GM19238 (cell line): ENCODE data around the gene ZNF618.

Experiments used
- DNase-seq: peaks from one replicate; pipeline ENCODE4 v3.0.0; 2011; ENCODE audit warnings: low spot score; ENCODE audit not compliant: insufficient read length

Gene ZNF618

GRCh38 chr9:113957351-113957750 lies 81.2 kb downstream of the ZNF618 start:
- DNase-seq = no peak

- DNase-seq = no peak
Measured at GRCh38 chr9:113957821-113958341, 81.8 kb downstream of the ZNF618 start.

- DNase-seq = no peak
Measured at GRCh38 chr9:113958556-113958955, 82.4 kb downstream of the ZNF618 start.

GRCh38 chr9:113960768-113961167 lies 84.7 kb downstream of the ZNF618 start:
- DNase-seq = no peak

- no peak for DNase-seq
Measured at GRCh38 chr9:113962396-113962795, 86.3 kb downstream of the ZNF618 start.

- peak; percentile 20 for DNase-seq
Measured at GRCh38 chr9:113963017-113963620, 87.0 kb downstream of the ZNF618 start.

GRCh38 chr9:113963696-113964494 lies 87.8 kb downstream of the ZNF618 start:
- no peak for DNase-seq

- DNase-seq = no peak
Measured at GRCh38 chr9:113964495-113965170, 88.5 kb downstream of the ZNF618 start.

- DNase-seq = no peak
Measured at GRCh38 chr9:113966394-113966793, 90.3 kb downstream of the ZNF618 start.

GRCh38 chr9:113967380-113967779 lies 91.3 kb downstream of the ZNF618 start:
- no peak for DNase-seq

GRCh38 chr9:113969343-113969742 lies 93.2 kb downstream of the ZNF618 start:
- DNase-seq = no peak

- no peak for DNase-seq
Measured at GRCh38 chr9:113973226-113973625, 97.1 kb downstream of the ZNF618 start.

GRCh38 chr9:113973963-113974413 lies 97.9 kb downstream of the ZNF618 start:
- no peak for DNase-seq

- DNase-seq = no peak
Measured at GRCh38 chr9:113976915-113977314, 100.8 kb downstream of the ZNF618 start.

- no peak for DNase-seq
Measured at GRCh38 chr9:113978725-113979342, 102.7 kb downstream of the ZNF618 start.

GRCh38 chr9:113979343-113980127 lies 103.4 kb downstream of the ZNF618 start:
- no peak for DNase-seq

- no peak for DNase-seq
Measured at GRCh38 chr9:113984639-113985380, 108.7 kb downstream of the ZNF618 start.

- DNase-seq = no peak
Measured at GRCh38 chr9:113985968-113986585, 110.0 kb downstream of the ZNF618 start.

- DNase-seq = no peak
Measured at GRCh38 chr9:113986931-113987330, 110.8 kb downstream of the ZNF618 start.

- no peak for DNase-seq
Measured at GRCh38 chr9:113987526-113987925, 111.4 kb downstream of the ZNF618 start.
